ENCODE results near the gene TTPAL.
"Not testable (repeated sequence)": the region's sequence is repeated elsewhere in the genome, so short reads cannot be mapped to it uniquely, and the experiment has no call there.

TTPAL gene

GRCh38 chr20:44470327-44470726, 5.3 kb upstream of the TTPAL start:
- no peak for DNase-seq

GRCh38 chr20:44471481-44471882, 4.2 kb upstream of the TTPAL start:
- no peak for DNase-seq

- DNase-seq, result not testable (repeated sequence)
Observed at GRCh38 chr20:44472283-44472682, 3.4 kb upstream of the TTPAL start.

GRCh38 chr20:44475372-44475693, 341 bp upstream of the TTPAL start:
- no peak for DNase-seq

- DNase-seq, result no peak
Observed at GRCh38 chr20:44477151-44477550, 1.5 kb downstream of the TTPAL start.

- DNase-seq, result no peak
Observed at GRCh38 chr20:44478206-44478605, 2.5 kb downstream of the TTPAL start.

- DNase-seq, result no peak
Observed at GRCh38 chr20:44479643-44480042, 4.0 kb downstream of the TTPAL start.

- no peak for DNase-seq
Observed at GRCh38 chr20:44480097-44480496, 4.4 kb downstream of the TTPAL start.

GRCh38 chr20:44481719-44482416, 6.2 kb downstream of the TTPAL start:
- no peak for DNase-seq

- DNase-seq, result no peak
Observed at GRCh38 chr20:44483112-44483511, 7.4 kb downstream of the TTPAL start.

- no peak for DNase-seq
Observed at GRCh38 chr20:44485078-44485829, 9.6 kb downstream of the TTPAL start.

GRCh38 chr20:44485830-44486198, 10.1 kb downstream of the TTPAL start:
- no peak for DNase-seq

- DNase-seq, result no peak
Observed at GRCh38 chr20:44488551-44488950, 12.9 kb downstream of the TTPAL start.

GRCh38 chr20:44489223-44489622, 13.5 kb downstream of the TTPAL start:
- no peak for DNase-seq

- DNase-seq, result no peak
Observed at GRCh38 chr20:44489931-44490330, 14.3 kb downstream of the TTPAL start.

GRCh38 chr20:44491635-44492395, 16.1 kb downstream of the TTPAL start:
- DNase-seq, result no peak

GRCh38 chr20:44494266-44494665, 18.6 kb downstream of the TTPAL start:
- DNase-seq, result no peak

GRCh38 chr20:44494681-44495080, 19.0 kb downstream of the TTPAL start:
- no peak for DNase-seq

- no peak for DNase-seq
Observed at GRCh38 chr20:44495257-44495656, 19.6 kb downstream of the TTPAL start.

GRCh38 chr20:44495802-44496481, 20.3 kb downstream of the TTPAL start:
- DNase-seq, result no peak

- DNase-seq, result no peak
Observed at GRCh38 chr20:44496976-44497375, 21.3 kb downstream of the TTPAL start.

- no peak for DNase-seq
Observed at GRCh38 chr20:44497761-44498160, 22.1 kb downstream of the TTPAL start.

- DNase-seq, result no peak
Observed at GRCh38 chr20:44500221-44500620, 24.5 kb downstream of the TTPAL start.
